HG02840 (cell line): ENCODE results near the gene USP1.

Source experiments
- ATAC-seq: cut with Tn5 transposase; IDR thresholded peaks from one replicate; pipeline ENCODE4 v1.9.1; 2021; ENCODE audit warnings: mild to moderate bottlenecking, moderate library complexity, moderate number of reproducible peaks; ENCODE audit not compliant: unreplicated experiment, low FRiP score

USP1 gene

GRCh38 chr1:62425041-62425440 is 11.8 kb upstream of the USP1 start:
- ATAC-seq, result no peak

GRCh38 chr1:62426237-62426636 is 10.6 kb upstream of the USP1 start:
- ATAC-seq, result no peak

DNA sequence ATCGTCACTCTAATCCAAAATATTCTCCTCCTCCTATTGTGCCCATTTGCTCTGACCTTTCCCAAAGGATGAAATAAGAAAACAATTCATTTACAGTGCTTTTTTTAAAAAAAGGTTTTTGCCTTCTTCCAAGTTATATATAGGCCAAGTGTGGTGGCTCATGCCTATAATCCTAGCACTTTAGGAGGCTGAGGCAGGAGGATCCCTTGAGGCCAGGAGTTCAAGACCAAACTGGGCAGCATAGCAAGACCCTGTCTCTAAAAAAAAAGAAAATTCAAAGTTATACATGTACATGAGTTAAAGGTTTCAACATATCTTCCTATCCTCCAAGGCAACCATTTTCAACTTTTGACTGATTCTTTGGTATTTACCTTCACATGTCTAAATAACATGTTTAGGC is 10.1 kb upstream of the USP1 start:
- no peak for ATAC-seq

DNA sequence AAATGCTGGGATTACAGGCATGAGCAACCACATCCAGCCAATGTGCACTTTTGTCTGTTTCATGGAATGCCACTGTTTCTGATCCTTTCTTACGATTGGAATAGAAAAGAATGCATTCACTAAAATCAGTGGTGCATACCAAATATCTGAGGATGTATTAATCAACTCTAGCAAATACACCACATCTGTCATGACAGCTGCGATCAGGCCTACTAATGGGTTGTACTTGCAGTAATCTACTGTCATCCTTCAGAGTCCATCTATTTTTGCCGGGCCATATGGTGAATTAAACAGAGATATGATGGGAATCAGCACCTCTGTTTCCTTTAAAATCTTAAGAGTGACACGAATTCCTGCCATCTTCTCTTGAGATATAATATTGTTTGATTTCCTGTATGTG is 8.5 kb upstream of the USP1 start:
- ATAC-seq, result no peak

DNA sequence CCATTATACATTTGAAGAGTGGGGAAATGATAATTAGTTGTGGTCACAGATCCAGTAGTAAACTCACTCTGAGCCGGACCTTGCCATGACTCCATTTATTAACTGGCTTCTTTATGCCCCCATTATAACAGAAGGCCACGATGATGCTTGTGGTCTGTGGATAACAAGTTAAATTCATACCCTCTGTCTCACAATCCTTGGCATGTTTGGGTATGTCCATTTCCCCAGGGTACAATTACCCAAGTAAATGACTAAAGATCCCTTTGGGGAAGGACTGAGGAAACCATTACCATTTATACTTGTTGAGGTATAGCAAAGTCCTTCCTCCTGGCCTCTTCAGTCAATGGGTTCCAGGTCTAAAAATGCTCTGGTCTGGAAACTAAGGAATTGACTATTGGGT is 7.3 kb upstream of the USP1 start:
- no peak for ATAC-seq

DNA sequence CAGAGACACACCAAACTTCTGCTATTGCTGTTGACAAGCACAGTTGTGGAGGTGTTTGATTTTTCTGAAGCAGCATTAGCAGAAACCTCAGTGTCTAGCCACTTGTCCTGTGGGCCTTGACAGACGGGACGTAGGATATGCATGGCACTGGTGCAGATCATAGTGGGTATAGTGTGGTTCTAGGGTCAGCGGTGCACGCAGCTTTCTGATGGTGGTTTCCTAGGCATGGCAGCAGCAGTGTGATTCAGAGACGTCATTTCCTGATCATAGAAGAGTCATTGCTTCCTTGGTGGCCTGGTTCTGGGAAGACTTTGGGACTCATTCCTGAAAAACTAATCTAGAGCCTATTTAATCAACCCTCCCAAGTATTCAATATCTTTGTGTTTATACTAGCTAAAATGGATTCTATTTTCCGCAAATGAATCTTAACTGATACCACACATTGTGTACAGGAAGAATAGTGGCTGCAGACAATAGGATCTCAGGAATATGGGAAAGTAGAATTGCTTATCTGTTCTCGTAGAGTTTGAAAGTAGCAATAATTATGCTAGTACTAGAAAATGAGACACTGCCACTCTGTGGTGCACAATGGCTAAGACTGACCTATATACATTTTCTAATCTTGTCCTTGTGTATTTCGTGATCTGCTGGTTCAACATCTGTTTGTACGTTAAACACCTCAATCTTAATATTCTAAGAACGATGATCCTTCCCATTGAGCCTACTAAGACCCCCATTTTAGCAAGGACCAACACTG is 2.8 kb upstream of the USP1 start:
- ATAC-seq, result no peak

DNA sequence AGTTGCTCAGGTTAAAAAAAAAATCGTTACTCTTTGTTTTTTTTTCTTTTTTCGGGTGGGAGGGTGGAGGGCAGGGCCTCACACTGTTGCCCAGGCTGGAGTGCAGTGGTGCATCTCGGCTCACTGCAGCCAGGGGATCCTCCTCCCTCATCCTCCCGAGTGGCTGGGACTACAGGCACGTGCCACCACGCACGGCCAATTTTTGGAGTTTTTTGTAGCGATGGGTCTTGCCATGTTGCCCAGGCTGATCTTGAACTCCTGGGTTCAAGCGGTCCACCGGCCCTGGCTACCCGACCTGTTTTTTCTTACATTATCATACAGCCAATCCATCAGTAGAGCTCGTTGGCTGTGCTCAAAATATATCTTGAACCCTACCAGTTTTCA is 2.2 kb upstream of the USP1 start:
- ATAC-seq, result no peak

- no peak for ATAC-seq
These were observed 1.4 kb upstream of the USP1 start for GRCh38 chr1:62435231-62436038.

GRCh38 chr1:62436039-62436465 is 797 bp upstream of the USP1 start:
- peak; percentile 65 for ATAC-seq

- ATAC-seq, result peak; percentile 3
These were observed 558 bp downstream of the USP1 start for GRCh38 chr1:62437273-62437940.

GRCh38 chr1:62438163-62438562 is 1.3 kb downstream of the USP1 start:
- ATAC-seq, result no peak

- peak; percentile 34 for ATAC-seq
These were observed 3.0 kb downstream of the USP1 start for GRCh38 chr1:62439652-62440371.

- no peak for ATAC-seq
These were observed 7.9 kb downstream of the USP1 start for GRCh38 chr1:62444701-62445100.

GRCh38 chr1:62448221-62448933 is 11.5 kb downstream of the USP1 start:
- no peak for ATAC-seq

GRCh38 chr1:62450301-62450700 is 13.5 kb downstream of the USP1 start:
- no peak for ATAC-seq

- ATAC-seq, result no peak
These were observed 16.1 kb downstream of the USP1 start for GRCh38 chr1:62452951-62453350.

GRCh38 chr1:62457955-62458354 is 21.1 kb downstream of the USP1 start:
- no peak for ATAC-seq

DNA sequence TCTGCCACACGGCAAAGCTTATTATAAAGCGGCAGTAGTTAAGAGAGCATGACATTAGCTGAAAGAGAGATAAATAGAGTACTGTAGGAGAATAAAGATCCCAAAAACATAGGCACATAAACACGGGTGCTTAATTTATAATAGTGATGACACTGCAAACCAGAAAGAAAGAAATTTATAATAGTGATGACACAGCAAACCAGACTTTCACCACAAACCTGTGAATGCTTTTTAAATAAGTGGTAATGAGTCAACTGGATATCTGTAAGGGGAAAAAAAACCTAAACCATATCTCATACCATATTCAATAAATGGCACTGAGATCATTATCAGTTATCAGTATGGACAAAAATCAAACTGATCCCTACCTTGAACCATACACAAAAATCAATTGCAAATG is 25.5 kb downstream of the USP1 start:
- no peak for ATAC-seq

DNA sequence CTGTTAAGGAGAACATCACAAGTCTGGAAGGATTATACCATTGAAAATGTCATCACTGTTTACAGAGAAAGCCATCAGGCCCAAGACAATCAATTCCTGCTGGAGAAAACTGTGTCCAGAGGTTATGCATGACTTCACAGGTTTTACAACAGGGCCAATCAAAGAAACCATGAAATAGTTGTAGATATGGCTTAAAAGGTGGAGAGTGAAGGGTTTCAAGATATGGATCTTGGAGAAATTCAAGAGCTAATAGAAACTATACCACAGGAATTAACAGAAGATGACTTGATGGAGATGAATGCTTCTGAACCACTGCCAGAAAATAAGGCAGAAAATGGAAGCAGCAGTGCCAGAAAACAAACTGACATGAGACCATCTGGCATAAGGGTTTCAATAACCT is 30.2 kb downstream of the USP1 start:
- no peak for ATAC-seq
